Caco-2 (cell line): ENCODE results near the gene KIT. TPM values are rescaled to one million over a fixed set of nuclear protein-coding genes. Genes with fewer than 3 reads are reported as not detected.

Experiments
- BruUV-seq: library from RNA; stranded (reverse); fragments of 400-500 nt; replicated peaks from 2 replicates; lab custom pipeline; 2021; lab: Mats Ljungman, UMichigan
- CTCF ChIA-PET: fragments of 300-600 bp; sonication (Branson Sonifier 250); formaldehyde crosslinking; loops from one replicate; lab custom pipeline; 2022; ENCODE audit warnings: antibody characterized with exemption; lab: Charles Lee
- POLR2A ChIA-PET: fragments of 300-600 bp; sonication (Branson Sonifier 250); formaldehyde crosslinking; loops from one replicate; lab custom pipeline; 2022; ENCODE audit warnings: antibody characterized with exemption; lab: Charles Lee
- DNase-seq, 2 experiments: peaks; one replicate each; pipeline versions ENCODE4 v3.0.0 to v3.0.0-alpha.2; 2020 to 2022
- H3K27me3 ChIP-seq: replicated peaks from 2 replicates; pipeline ENCODE4 v1.6.0; 2011; ENCODE audit warnings: low read length; ENCODE audit not compliant: control insufficient read depth, insufficient read depth
- H3K36me3 ChIP-seq: 2 replicates; pipeline ENCODE4 v1.5.1; 2011; ENCODE audit warnings: low read length; ENCODE audit not compliant: control insufficient read depth, insufficient read depth
- H3K4me1 ChIP-seq: fragments of 250-450 bp; sonication (Bioruptor Pico); 2 replicates; pipeline ENCODE4 v1.5.1; 2020; ENCODE audit warnings: mild to moderate bottlenecking
- H3K4me3 ChIP-seq: 2 replicates; pipeline ENCODE4 v1.5.1; 2011; ENCODE audit warnings: low read depth, mild to moderate bottlenecking, control low read depth, low read length
- H3K9me3 ChIP-seq: fragments of 250-450 bp; sonication (Bioruptor Pico); 2 replicates; pipeline ENCODE4 v1.5.1; 2020; ENCODE audit warnings: mild to moderate bottlenecking, moderate library complexity
- H3K27ac Mint-ChIP-seq: one replicate; pipeline ENCODE4 v1.8.0; 2022; ENCODE audit warnings: mixed read lengths; ENCODE audit not compliant: unreplicated experiment
- H3K27me3 Mint-ChIP-seq: one replicate; pipeline ENCODE4 v1.8.0; 2022; ENCODE audit warnings: mixed read lengths; ENCODE audit not compliant: insufficient read depth, unreplicated experiment
- H3K36me3 Mint-ChIP-seq: one replicate; pipeline ENCODE4 v1.8.0; 2022; ENCODE audit warnings: mild to moderate bottlenecking, mixed read lengths; ENCODE audit not compliant: insufficient read depth, unreplicated experiment
- H3K4me1 Mint-ChIP-seq: one replicate; pipeline ENCODE4 v1.8.0; 2022; ENCODE audit warnings: low read depth, mixed read lengths; ENCODE audit not compliant: unreplicated experiment
- H3K4me3 Mint-ChIP-seq: one replicate; pipeline ENCODE4 v1.8.0; 2022; ENCODE audit warnings: mild to moderate bottlenecking, moderate library complexity, mixed read lengths; ENCODE audit not compliant: unreplicated experiment
- H3K9me3 Mint-ChIP-seq: one replicate; pipeline ENCODE4 v1.8.0; 2022; ENCODE audit warnings: mixed read lengths; ENCODE audit not compliant: unreplicated experiment
- CTCF ChIP-seq, 2 experiments: fragments of 200-600 bp in 1 of 2; IDR thresholded peaks; 1 replicate in 1 of 2; 2 replicates in 1 of 2; pipeline versions ENCODE4 v1.5.1 to v1.8.0; 2011 to 2022; ENCODE audit warnings: antibody characterized with exemption in 1 of 2, control low read depth in 1 of 2, inconsistent platforms in 1 of 2, low read depth in 1 of 2, low read length in 1 of 2, mild to moderate bottlenecking in 1 of 2, moderate library complexity in 1 of 2; ENCODE audit not compliant: insufficient read depth in 1 of 2, severe bottlenecking in 1 of 2, unreplicated experiment in 1 of 2
- intact Hi-C: fragments of 100-400 bp; cut with micrococcal nuclease; formaldehyde crosslinking; loops from one replicate; pipeline ENCODE4 v1.10.0; 2022; ENCODE audit not compliant: unreplicated experiment
- total RNA-seq: library from RNA; stranded (reverse); gene quantifications from 2 replicates; pipeline ENCODE4 v1.2.3, GENCODE V29; 2022

Gene KIT
- total RNA-seq, 1 experiment from 2014 or later = 1.7 TPM

- H3K4me3 ChIP-seq = no peak overlapping the region
- TF ChIP-seq CTCF (IDR thresholded peaks at IDR 0.05; ENCODE audit: insufficient read depth in 1 of 2, low read depth in 1 of 2, low read length in 1 of 2, severe bottlenecking in 1 of 2, unreplicated experiment in 1 of 2) = no peak
- Mint-ChIP-seq H3K27ac (no peak overlapping the region), H3K4me3 (no peak overlapping the region), H3K27me3 (peaks cover 2% of the 10 kb centered on the region), H3K36me3 (no peaks in the 10 kb centered on the region), H3K9me3 (no peaks in the 10 kb centered on the region), H3K4me1 (no peaks in the 10 kb centered on the region)
- no peaks in the 10 kb centered on the region for H3K27me3 ChIP-seq
- no peak for DNase-seq
- H3K9me3 ChIP-seq = no peaks in the 10 kb centered on the region
- intact Hi-C loops = no loop called here
- ChIA-PET POLR2A (no interaction called here), CTCF (no interaction called here)
- H3K36me3 ChIP-seq = no peaks in the 10 kb centered on the region
- no peaks in the 10 kb centered on the region for H3K4me1 ChIP-seq
- no TSS peak for BruUV-seq
Measured at GRCh38 chr4:54719378-54719777, 61.6 kb downstream of the KIT start.

GRCh38 chr4:54723220-54723619 is 65.5 kb downstream of the KIT start:
- no peak for DNase-seq
- H3K4me3 ChIP-seq = no peak overlapping the region
- BruUV-seq = no TSS peak
- H3K36me3 Mint-ChIP-seq = no peaks in the 10 kb centered on the region
- no peak for TF ChIP-seq CTCF (IDR thresholded peaks at IDR 0.05; ENCODE audit: insufficient read depth in 1 of 2, low read depth in 1 of 2, low read length in 1 of 2, severe bottlenecking in 1 of 2, unreplicated experiment in 1 of 2)
- intact Hi-C loops = no loop called here
- peaks cover 3% of the 10 kb centered on the region for H3K27me3 Mint-ChIP-seq
- no peaks in the 10 kb centered on the region for H3K4me1 ChIP-seq
- H3K36me3 ChIP-seq = no peaks in the 10 kb centered on the region
- H3K4me1 Mint-ChIP-seq = no peaks in the 10 kb centered on the region
- no peak overlapping the region for H3K27ac Mint-ChIP-seq
- H3K4me3 Mint-ChIP-seq = no peak overlapping the region
- no peaks in the 10 kb centered on the region for H3K9me3 ChIP-seq
- ChIA-PET POLR2A (no interaction called here), CTCF (no interaction called here)
- no peaks in the 10 kb centered on the region for H3K27me3 ChIP-seq
- H3K9me3 Mint-ChIP-seq = no peaks in the 10 kb centered on the region

- Mint-ChIP-seq H3K36me3 (no peaks in the 10 kb centered on the region), H3K4me1 (no peaks in the 10 kb centered on the region), H3K9me3 (no peaks in the 10 kb centered on the region), H3K27me3 (peaks cover 3% of the 10 kb centered on the region), H3K27ac (no peak overlapping the region), H3K4me3 (no peak overlapping the region)
- POLR2A ChIA-PET = no interaction called here
- DNase-seq = no peak
- CTCF ChIA-PET = no interaction called here
- no TSS peak for BruUV-seq
- Histone ChIP-seq H3K36me3 (no peaks in the 10 kb centered on the region), H3K27me3 (no peaks in the 10 kb centered on the region), H3K4me3 (no peak overlapping the region), H3K9me3 (no peaks in the 10 kb centered on the region), H3K4me1 (no peaks in the 10 kb centered on the region)
- intact Hi-C loops = no loop called here
- no peak for TF ChIP-seq CTCF (IDR thresholded peaks at IDR 0.05; ENCODE audit: insufficient read depth in 1 of 2, low read depth in 1 of 2, low read length in 1 of 2, severe bottlenecking in 1 of 2, unreplicated experiment in 1 of 2)
Measured at GRCh38 chr4:54723820-54724219, 66.1 kb downstream of the KIT start.
